SKM-1 (cell line): Measurements from ENCODE around the gene SALL4.
"Not testable (repeated sequence)": the region's sequence is repeated elsewhere in the genome, so short reads cannot be mapped to it uniquely, and the experiment has no call there.

Experiments
- DNase-seq: peaks from one replicate; lab custom pipeline; 2025; ENCODE audit not compliant: unreplicated experiment; lab: John Stamatoyannopoulos, UW

Gene SALL4

GRCh38 chr20:51739722-51740249 lies 62.5 kb downstream of the SALL4 start:
- no peak for DNase-seq

DNA sequence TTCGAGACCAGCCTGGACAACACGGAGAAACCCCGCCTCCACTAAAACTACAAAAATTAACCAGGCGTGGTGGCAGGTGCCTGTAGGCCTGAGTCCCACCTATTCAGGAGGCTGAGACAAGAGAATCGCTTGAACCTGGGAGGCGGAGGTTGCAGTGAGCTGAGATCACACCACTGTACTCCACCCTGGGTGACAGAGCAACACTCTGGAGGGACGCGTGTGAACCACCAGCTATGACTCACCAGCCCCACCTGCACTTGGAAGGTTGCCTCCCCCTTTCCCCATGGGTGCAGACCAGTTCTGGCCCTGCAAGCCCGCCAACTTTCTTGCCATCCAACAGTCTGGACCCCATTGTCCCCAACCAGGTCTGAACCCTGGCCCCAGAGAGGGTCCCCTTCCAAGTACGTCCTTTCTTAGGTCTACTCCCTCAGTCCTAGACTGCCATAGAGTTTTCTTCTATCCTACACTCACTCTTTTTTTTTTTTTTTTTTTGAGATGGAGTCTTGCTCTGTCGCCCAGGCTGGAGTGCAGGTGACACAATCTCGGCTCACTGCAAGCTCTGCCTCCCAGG lies 63.4 kb downstream of the SALL4 start:
- DNase-seq: no peak

GRCh38 chr20:51738261-51738660 lies 64.1 kb downstream of the SALL4 start:
- not testable (repeated sequence) for DNase-seq

DNA sequence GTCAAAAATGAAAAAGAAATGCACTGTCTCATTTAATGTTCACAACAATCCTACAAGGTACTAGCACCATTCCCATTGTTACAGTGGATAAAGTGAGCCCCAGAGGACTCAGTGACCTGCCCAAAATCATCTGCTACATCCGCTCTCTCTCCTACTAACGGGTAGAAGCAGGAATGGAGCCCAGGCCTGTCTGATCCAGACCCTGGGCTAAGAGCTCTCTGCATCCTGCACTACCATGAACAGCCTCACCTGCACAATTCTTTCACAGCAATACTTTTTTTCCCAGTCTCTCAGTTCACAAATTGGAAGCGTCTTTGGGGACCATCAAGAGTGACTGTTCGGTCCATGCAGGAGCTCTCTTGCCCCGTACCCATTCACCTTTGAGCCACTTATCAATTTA lies 65.4 kb downstream of the SALL4 start:
- DNase-seq: no peak

DNA sequence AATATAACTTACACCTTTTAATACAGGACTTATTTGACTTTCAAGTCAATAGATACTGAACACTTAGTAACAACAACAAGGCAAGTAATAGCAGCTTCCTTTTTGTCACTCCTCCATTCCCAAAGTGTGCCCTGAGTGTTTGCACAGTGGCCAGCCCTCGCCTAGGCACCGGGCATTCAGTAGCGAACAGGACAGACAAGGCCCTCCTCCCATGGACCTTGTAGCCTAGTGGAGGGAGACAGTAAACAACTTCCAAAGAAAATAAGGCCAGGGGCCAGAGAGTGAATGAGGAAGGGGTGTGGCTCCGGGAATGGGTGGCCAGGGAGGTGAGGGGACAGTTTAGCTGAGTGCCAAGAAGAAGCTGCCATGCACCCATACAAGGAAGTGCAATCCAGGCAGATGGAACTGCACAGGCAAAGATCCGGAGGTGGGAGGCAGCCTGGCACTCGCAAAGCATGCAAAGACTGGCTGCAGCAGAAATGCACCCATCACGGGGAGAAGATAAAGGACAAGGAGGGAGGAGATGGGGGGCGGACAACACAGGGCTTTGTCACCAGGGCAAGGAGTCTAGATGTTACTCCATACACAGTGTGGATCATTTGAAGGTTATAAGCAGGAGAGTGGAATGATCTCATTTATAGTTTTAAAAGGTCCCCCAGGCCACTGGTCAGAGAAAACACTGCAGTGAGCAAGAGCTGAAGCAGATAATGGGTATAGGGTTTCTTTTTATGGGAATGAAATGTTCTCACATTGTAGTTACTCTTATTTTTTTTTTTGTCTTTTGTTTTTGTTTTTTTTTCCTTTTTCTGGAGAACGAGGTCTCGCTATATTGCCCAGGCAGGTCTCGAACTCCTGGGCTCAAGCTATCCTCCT lies 66.4 kb downstream of the SALL4 start:
- no peak for DNase-seq

- DNase-seq: no peak
Measured at GRCh38 chr20:51734876-51735720, 67.2 kb downstream of the SALL4 start.

- no peak for DNase-seq
Measured at GRCh38 chr20:51733070-51733469, 69.3 kb downstream of the SALL4 start.
